ENCODE measurements around the gene CAMK2B.

- TF ChIP-seq, protein P1, sequence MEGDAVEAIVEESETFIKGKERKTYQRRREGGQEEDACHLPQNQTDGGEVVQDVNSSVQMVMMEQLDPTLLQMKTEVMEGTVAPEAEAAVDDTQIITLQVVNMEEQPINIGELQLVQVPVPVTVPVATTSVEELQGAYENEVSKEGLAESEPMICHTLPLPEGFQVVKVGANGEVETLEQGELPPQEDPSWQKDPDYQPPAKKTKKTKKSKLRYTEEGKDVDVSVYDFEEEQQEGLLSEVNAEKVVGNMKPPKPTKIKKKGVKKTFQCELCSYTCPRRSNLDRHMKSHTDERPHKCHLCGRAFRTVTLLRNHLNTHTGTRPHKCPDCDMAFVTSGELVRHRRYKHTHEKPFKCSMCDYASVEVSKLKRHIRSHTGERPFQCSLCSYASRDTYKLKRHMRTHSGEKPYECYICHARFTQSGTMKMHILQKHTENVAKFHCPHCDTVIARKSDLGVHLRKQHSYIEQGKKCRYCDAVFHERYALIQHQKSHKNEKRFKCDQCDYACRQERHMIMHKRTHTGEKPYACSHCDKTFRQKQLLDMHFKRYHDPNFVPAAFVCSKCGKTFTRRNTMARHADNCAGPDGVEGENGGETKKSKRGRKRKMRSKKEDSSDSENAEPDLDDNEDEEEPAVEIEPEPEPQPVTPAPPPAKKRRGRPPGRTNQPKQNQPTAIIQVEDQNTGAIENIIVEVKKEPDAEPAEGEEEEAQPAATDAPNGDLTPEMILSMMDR (IDR thresholded peaks at IDR 0.05) = no peak
- no peak for TF ChIP-seq POLR2A (IDR thresholded peaks at IDR 0.05; ENCODE audit: low read depth)
These were observed 77.3 kb downstream of the CAMK2B start for GRCh38 chr7:44247868-44248651.
